RPMI8226 (cell line): ENCODE data around the gene SMIM28.
"Not testable (repeated sequence)": the region's sequence is repeated elsewhere in the genome, so short reads cannot be mapped to it uniquely, and the experiment has no call there.

Experiments
- DNase-seq: peaks from one replicate; pipeline ENCODE4 v3.0.0-alpha.2; 2015

The SMIM28 gene

GRCh38 chr6:138410048-138410735 lies 32.5 kb downstream of the SMIM28 start:
- DNase-seq: no peak

- DNase-seq: no peak
Measured at GRCh38 chr6:138410972-138411880, 33.5 kb downstream of the SMIM28 start.

GRCh38 chr6:138415125-138415524 lies 37.4 kb downstream of the SMIM28 start:
- no peak for DNase-seq

- no peak for DNase-seq
Measured at GRCh38 chr6:138416206-138416605, 38.5 kb downstream of the SMIM28 start.

- no peak for DNase-seq
Measured at GRCh38 chr6:138417493-138418117, 39.9 kb downstream of the SMIM28 start.

GRCh38 chr6:138418118-138418742 lies 40.5 kb downstream of the SMIM28 start:
- no peak for DNase-seq

GRCh38 chr6:138419766-138420165 lies 42.1 kb downstream of the SMIM28 start:
- DNase-seq: no peak

GRCh38 chr6:138420356-138420755 lies 42.7 kb downstream of the SMIM28 start:
- no peak for DNase-seq

GRCh38 chr6:138421089-138421488 lies 43.4 kb downstream of the SMIM28 start:
- DNase-seq: no peak

- DNase-seq: no peak
Measured at GRCh38 chr6:138421608-138422007, 43.9 kb downstream of the SMIM28 start.

GRCh38 chr6:138422861-138423260 lies 45.2 kb downstream of the SMIM28 start:
- no peak for DNase-seq

- DNase-seq: no peak
Measured at GRCh38 chr6:138424004-138424904, 46.5 kb downstream of the SMIM28 start.

GRCh38 chr6:138425256-138425655 lies 47.6 kb downstream of the SMIM28 start:
- not testable (repeated sequence) for DNase-seq

GRCh38 chr6:138426500-138427123 lies 48.9 kb downstream of the SMIM28 start:
- DNase-seq: no peak

- DNase-seq: no peak
Measured at GRCh38 chr6:138427701-138428100, 50.0 kb downstream of the SMIM28 start.

- peak; percentile 49 for DNase-seq
Measured at GRCh38 chr6:138428944-138429598, 51.4 kb downstream of the SMIM28 start.

- no peak for DNase-seq
Measured at GRCh38 chr6:138429761-138430160, 52.1 kb downstream of the SMIM28 start.

GRCh38 chr6:138430361-138431145 lies 52.8 kb downstream of the SMIM28 start:
- no peak for DNase-seq

- DNase-seq: no peak
Measured at GRCh38 chr6:138431256-138432062, 53.8 kb downstream of the SMIM28 start.

- DNase-seq: no peak
Measured at GRCh38 chr6:138432063-138432356, 54.3 kb downstream of the SMIM28 start.
